HG03108 (cell line): ENCODE results near the gene ANKS1A.

Source experiments
- ATAC-seq: cut with Tn5 transposase; IDR thresholded peaks from one replicate; pipeline ENCODE4 v1.9.1; 2021; ENCODE audit warnings: moderate library complexity; ENCODE audit not compliant: unreplicated experiment

The ANKS1A gene

GRCh38 chr6:35063701-35064280 is 174.7 kb downstream of the ANKS1A start:
- ATAC-seq, result no peak

- no peak for ATAC-seq
Measured at GRCh38 chr6:35064290-35064689, 175.2 kb downstream of the ANKS1A start.

- ATAC-seq, result no peak
Measured at GRCh38 chr6:35064757-35065440, 175.8 kb downstream of the ANKS1A start.

- ATAC-seq, result no peak
Measured at GRCh38 chr6:35065441-35065800, 176.4 kb downstream of the ANKS1A start.

GRCh38 chr6:35065870-35066269 is 176.8 kb downstream of the ANKS1A start:
- ATAC-seq, result no peak

- no peak for ATAC-seq
Measured at GRCh38 chr6:35067234-35067633, 178.2 kb downstream of the ANKS1A start.

GRCh38 chr6:35068206-35068605 is 179.2 kb downstream of the ANKS1A start:
- ATAC-seq, result no peak

- no peak for ATAC-seq
Measured at GRCh38 chr6:35068644-35069043, 179.6 kb downstream of the ANKS1A start.

- no peak for ATAC-seq
Measured at GRCh38 chr6:35069262-35069661, 180.2 kb downstream of the ANKS1A start.

GRCh38 chr6:35070111-35070510 is 181.1 kb downstream of the ANKS1A start:
- ATAC-seq, result no peak

- ATAC-seq, result no peak
Measured at GRCh38 chr6:35071347-35071994, 182.4 kb downstream of the ANKS1A start.

- ATAC-seq, result no peak
Measured at GRCh38 chr6:35072051-35072697, 183.1 kb downstream of the ANKS1A start.

GRCh38 chr6:35072698-35073055 is 183.6 kb downstream of the ANKS1A start:
- ATAC-seq, result no peak

- no peak for ATAC-seq
Measured at GRCh38 chr6:35073211-35073610, 184.2 kb downstream of the ANKS1A start.

GRCh38 chr6:35073766-35074471 is 184.9 kb downstream of the ANKS1A start:
- no peak for ATAC-seq

- no peak for ATAC-seq
Measured at GRCh38 chr6:35076997-35077712, 188.1 kb downstream of the ANKS1A start.

- no peak for ATAC-seq
Measured at GRCh38 chr6:35077713-35078105, 188.7 kb downstream of the ANKS1A start.

GRCh38 chr6:35078226-35078850 is 189.3 kb downstream of the ANKS1A start:
- no peak for ATAC-seq

- no peak for ATAC-seq
Measured at GRCh38 chr6:35078896-35079295, 189.8 kb downstream of the ANKS1A start.

GRCh38 chr6:35079311-35080000 is 190.4 kb downstream of the ANKS1A start:
- ATAC-seq, result no peak
